NCI-H526 (cell line): ENCODE data around the gene INHBA.

Experiments used
- DNase-seq, 2 experiments: peaks; one replicate each; lab custom pipeline; 2025; lab: John Stamatoyannopoulos, UW

The INHBA gene

GRCh38 chr7:41688906-41689305 is 14.0 kb downstream of the INHBA start:
- DNase-seq = no peak

DNA sequence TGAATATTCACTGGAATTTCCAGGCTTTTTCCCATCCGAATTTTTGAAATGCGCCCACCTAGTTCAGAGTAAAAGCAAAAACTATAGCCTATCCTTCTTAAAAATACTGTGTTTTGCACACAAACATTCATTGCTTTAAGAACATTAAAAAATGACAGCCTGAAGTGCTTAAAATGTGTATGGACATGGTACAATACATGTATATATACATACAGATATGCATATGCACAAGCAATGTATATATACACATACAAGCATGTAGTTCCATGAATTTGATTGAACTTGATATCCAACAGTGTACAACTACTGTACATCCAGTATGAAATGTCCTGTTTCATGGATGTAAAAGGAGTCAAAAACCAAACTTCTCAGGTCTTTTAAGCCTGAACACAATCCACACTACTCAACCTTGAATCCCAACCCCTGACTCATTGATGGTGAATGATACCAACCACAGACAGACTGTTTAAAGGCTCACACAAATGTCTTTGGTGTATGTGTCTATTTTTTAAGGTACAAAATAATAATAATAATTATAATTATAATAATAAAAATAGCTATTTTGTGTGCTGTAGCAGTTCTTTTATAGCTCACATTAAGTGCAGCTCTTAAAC is 14.8 kb downstream of the INHBA start:
- no peak for DNase-seq

DNA sequence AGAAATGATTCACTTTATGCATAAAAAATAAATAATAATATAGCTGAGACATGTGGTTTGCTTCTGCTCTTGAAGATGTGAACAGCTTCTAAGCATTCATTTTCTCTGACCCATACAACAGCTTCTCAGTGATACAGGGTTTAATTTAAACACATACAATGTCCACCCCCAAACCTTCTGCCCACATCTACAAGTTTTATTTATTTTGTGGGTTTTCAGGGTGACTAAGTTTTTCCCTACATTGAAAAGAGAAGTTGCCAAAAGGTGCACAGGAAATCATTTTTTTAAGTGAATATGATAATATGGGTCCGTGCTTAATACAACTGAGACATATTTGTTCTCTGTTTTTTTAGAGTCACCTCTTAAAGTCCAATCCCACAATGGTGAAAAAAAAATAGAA is 17.2 kb downstream of the INHBA start:
- DNase-seq = no peak

- no peak for DNase-seq
These were observed 20.5 kb downstream of the INHBA start for GRCh38 chr7:41682422-41682821.

DNA sequence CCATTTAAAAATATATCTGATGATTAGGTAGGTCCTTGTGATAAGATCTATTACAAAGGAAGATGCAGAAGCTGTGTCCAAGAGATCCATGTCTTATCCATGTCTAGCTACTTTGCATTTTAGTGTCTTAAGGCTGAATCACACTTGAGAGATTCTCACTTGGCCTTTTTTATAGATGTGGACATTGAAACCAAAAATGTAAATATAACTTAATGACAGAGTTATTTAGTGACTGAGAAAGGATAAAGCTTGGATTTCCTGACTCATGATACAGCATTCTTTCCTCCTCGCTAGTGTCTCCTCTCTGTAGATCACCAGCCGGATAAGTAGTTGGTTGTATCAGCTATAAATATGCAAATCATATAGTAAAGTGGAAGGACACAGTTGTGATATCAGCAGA is 23.3 kb downstream of the INHBA start:
- DNase-seq = no peak

GRCh38 chr7:41674505-41675023 is 28.3 kb downstream of the INHBA start:
- no peak for DNase-seq

GRCh38 chr7:41661596-41661995 is 41.3 kb downstream of the INHBA start:
- no peak for DNase-seq

- no peak for DNase-seq
These were observed 43.4 kb downstream of the INHBA start for GRCh38 chr7:41659539-41659938.

DNA sequence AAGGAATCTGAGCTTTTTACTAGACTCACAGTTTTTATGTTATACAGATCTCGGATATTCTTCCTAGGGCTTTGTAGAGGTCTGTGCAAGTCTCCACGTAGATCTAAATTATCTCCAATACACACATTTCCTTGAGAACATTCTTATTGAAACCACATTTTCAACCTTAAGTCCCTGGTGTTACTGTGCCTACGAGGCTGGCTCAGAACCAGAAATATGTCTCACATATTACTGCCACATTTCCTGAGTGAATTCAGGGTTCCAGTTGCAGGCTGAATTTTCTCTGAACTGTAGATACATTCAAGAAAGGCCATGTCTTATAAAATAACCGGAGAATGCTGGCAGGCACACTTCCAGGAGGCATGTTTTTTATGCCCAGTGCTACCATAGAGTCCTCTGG is 46.5 kb downstream of the INHBA start:
- DNase-seq = no peak

DNA sequence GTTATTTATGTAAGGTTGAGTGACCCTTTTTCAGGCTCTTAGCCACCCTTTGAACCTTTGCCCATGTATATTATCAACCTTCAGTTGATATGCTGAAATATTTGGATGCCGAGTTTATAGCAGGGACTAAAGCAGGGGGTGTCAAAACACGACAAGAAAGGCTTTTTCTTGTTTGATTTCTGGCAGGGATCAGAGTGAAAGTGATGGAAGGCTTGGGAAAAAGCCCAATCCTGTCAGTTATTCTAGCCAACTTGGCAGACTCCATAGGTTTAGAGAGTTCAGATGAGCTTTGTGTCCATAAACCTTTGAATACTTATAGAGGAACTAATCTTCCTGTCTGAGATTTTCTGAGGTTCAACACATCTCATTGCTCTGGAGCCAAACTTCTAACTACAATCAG is 47.5 kb downstream of the INHBA start:
- DNase-seq = no peak

- no peak for DNase-seq
These were observed 50.6 kb downstream of the INHBA start for GRCh38 chr7:41652267-41652666.

DNA sequence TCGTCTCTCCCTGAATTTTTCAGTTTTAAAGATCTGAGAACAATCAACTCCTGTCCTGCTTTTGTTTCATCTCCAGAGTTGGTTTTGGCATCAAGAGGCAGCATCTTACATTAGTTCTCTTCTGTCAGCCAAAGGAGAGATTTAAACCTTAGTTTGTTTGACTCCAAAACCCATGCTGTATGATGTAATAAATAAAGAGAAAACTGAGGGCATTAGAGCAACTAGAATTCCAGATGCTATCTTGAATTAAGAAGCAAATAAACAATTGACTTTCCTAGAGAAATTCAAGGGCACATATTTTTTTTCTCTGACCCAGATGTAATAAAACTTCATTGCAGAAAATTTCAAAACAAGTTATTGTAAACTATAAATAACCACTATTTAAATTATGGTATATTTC is 54.4 kb downstream of the INHBA start:
- no peak for DNase-seq

- no peak for DNase-seq
These were observed 59.3 kb downstream of the INHBA start for GRCh38 chr7:41643616-41644015.

- no peak for DNase-seq
These were observed 61.2 kb downstream of the INHBA start for GRCh38 chr7:41641665-41642014.

- no peak for DNase-seq
These were observed 61.8 kb downstream of the INHBA start for GRCh38 chr7:41641011-41641664.

- DNase-seq = no peak
These were observed 62.4 kb downstream of the INHBA start for GRCh38 chr7:41640487-41640886.

DNA sequence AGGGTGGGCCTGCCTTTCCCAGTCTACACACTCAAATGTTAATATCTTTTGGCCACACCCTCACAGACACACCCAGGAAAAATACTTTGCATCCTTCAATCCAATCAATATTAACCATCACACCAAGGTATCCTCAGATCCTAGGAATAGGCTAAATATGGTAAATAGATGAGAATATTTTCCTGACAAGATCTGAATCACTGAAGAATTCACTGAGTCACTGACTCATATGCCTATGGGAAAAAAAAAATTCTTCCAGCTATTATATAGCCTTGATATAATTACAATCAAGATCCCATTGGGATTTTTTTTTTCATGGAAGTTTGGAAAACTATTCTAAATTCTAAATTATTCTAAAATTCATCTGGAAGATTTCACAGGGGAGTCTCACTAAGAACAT is 65.8 kb downstream of the INHBA start:
- no peak for DNase-seq
